ENCODE data around the gene TSPAN4. TPM values are rescaled to one million over a fixed set of nuclear protein-coding genes. Genes with fewer than 3 reads are reported as not detected.

The TSPAN4 gene
- total RNA-seq, 1 experiment from 2014 or later, result 43.6 TPM

GRCh38 chr11:795634-796564 is 46.8 kb upstream of the TSPAN4 start:
- no peaks in the 10 kb centered on the region for H3K27me3 ChIP-seq (ENCODE audit: insufficient read depth, low read depth)
- peaks cover 3% of the 10 kb centered on the region; the same call in 1 of the 2 replicates for H3F3A ChIP-seq (ENCODE audit: insufficient read depth, low read depth)
- no peaks in the 10 kb centered on the region for H3K36me3 ChIP-seq (ENCODE audit: low read depth)
- no peaks in the 10 kb centered on the region for H3K9me2 ChIP-seq (ENCODE audit: insufficient read depth)
- no peaks in the 10 kb centered on the region for H3K79me2 ChIP-seq (ENCODE audit: low read depth)
- ChIA-PET POLR2A (ENCODE audit: unreplicated experiment) (interaction anchor here (0.6 to 1.2 kb wide), 3 partner anchors 19 to 764 kb away, joined by 7 read pairs; partner anchors contain the start of genes GATD1 and PNPLA2), CTCF (no interaction called here)
- DNase-seq, result peak; percentile 47 to 61
- H3K4me2 ChIP-seq, result peak overlapping the region; percentile 75
- BruUV-seq (replicated peaks), result no TSS peak
- intact Hi-C loops (cut with micrococcal nuclease; ENCODE audit: unreplicated experiment), result loop anchor here (5.0 kb wide), 1 partner anchor 49 kb away; the partner anchor contains the start of gene TALDO1
- H3K4me1 ChIP-seq (replicated peaks; ENCODE audit: insufficient read depth), result peaks cover 8% of the 10 kb centered on the region
- peak overlapping the region; percentile 80 for H3K4me3 ChIP-seq
- H4K20me1 ChIP-seq (ENCODE audit: insufficient read depth), result no peaks in the 10 kb centered on the region
- no peaks in the 10 kb centered on the region for H3K9me3 ChIP-seq (ENCODE audit: insufficient read depth, low read depth)
- TF ChIP-seq EZH2 (IDR thresholded peaks at IDR 0.05; ENCODE audit: low read depth), result no peak
- no peak for TF ChIP-seq CTCF (conservative IDR thresholded peaks at IDR 0.05)
- H2AFZ ChIP-seq, result no peak overlapping the region
- H3K27ac ChIP-seq, result no peak overlapping the region

GRCh38 chr11:796565-797295 is 45.9 kb upstream of the TSPAN4 start:
- intact Hi-C loops (cut with micrococcal nuclease; ENCODE audit: unreplicated experiment), result loop anchor here (5.0 kb wide), 1 partner anchor 49 kb away; the partner anchor contains the start of gene TALDO1
- CTCF ChIA-PET, result no interaction called here
- Histone ChIP-seq H3K4me1 (replicated peaks; ENCODE audit: insufficient read depth) (peaks cover 8% of the 10 kb centered on the region), H3K36me3 (ENCODE audit: low read depth) (no peaks in the 10 kb centered on the region), H2AFZ (no peak overlapping the region), H3K79me2 (ENCODE audit: low read depth) (no peaks in the 10 kb centered on the region), H3K9me3 (ENCODE audit: insufficient read depth, low read depth) (no peaks in the 10 kb centered on the region), H3F3A (ENCODE audit: insufficient read depth, low read depth) (peaks cover 3% of the 10 kb centered on the region; the same call in 1 of the 2 replicates), H4K20me1 (ENCODE audit: insufficient read depth) (no peaks in the 10 kb centered on the region), H3K9me2 (ENCODE audit: insufficient read depth) (no peaks in the 10 kb centered on the region), H3K27ac (no peak overlapping the region), H3K4me3 (peak overlapping the region; percentile 80), H3K4me2 (peak overlapping the region; percentile 75), H3K27me3 (ENCODE audit: insufficient read depth, low read depth) (no peaks in the 10 kb centered on the region)
- TF ChIP-seq EZH2 (IDR thresholded peaks at IDR 0.05; ENCODE audit: low read depth) (no peak), CTCF (conservative IDR thresholded peaks at IDR 0.05) (no peak)
- peak in 1 of 2 experiments; percentile 31 for DNase-seq
- BruUV-seq (replicated peaks), result no TSS peak
- POLR2A ChIA-PET (ENCODE audit: unreplicated experiment), result interaction anchor here (0.6 to 0.7 kb wide), 2 partner anchors 11 to 38 kb away, joined by 5 to 8 read pairs; no protein-coding TSS in a partner anchor

Measured in PC-9 (cell line).